SK-N-MC (cell line): ENCODE measurements around the gene BBLN.
"Not testable (repeated sequence)": the region's sequence is repeated elsewhere in the genome, so short reads cannot be mapped to it uniquely, and the experiment has no call there.

Experiments
- DNase-seq: peaks from one replicate; pipeline ENCODE4 v3.0.0-alpha.2; 2011; ENCODE audit warnings: low read depth, low spot score
- H3K27ac ChIP-seq: fragments of 200-600 bp; sonication (generic); 2 replicates; pipeline ENCODE4 v1.5.1; 2016; ENCODE audit warnings: mixed run types
- H3K36me3 ChIP-seq: fragments of 200-600 bp; sonication (generic); 2 replicates; pipeline ENCODE4 v1.6.1; 2017; ENCODE audit warnings: antibody characterized with exemption, low read length, mixed read lengths; ENCODE audit not compliant: insufficient read depth
- H3K4me3 ChIP-seq: fragments of 200-600 bp; sonication (generic); 2 replicates; pipeline ENCODE4 v1.5.1; 2016
- H3K9ac ChIP-seq: fragments of 200-600 bp; sonication (generic); 2 replicates; pipeline ENCODE4 v1.8.0; 2017; ENCODE audit warnings: mixed run types, mixed read lengths; ENCODE audit not compliant: insufficient read length
- H3K9me3 ChIP-seq: fragments of 200-600 bp; sonication (generic); 2 replicates; pipeline ENCODE4 v1.6.1; 2017; ENCODE audit warnings: low read depth, mild to moderate bottlenecking, antibody characterized with exemption, low read length, moderate library complexity, mixed read lengths
- EZH2 ChIP-seq: fragments of 200-600 bp; sonication (generic); IDR thresholded peaks from one replicate; pipeline ENCODE4 v1.6.1; 2017; ENCODE audit warnings: antibody characterized with exemption
- FOXP2 ChIP-seq: optimal IDR thresholded peaks from 2 replicates; pipeline ENCODE3; 2011; ENCODE audit warnings: mild to moderate bottlenecking, moderate library complexity; ENCODE audit not compliant: insufficient read depth; ENCODE audit errors: extremely low read length, control extremely low read depth
- POLR2AphosphoS5 ChIP-seq: IDR thresholded peaks from 2 replicates; pipeline ENCODE4 v1.6.1; 2012; ENCODE audit warnings: mild to moderate bottlenecking, low read depth, low read length, borderline replicate concordance

BBLN gene

GRCh38 chr9:128169492-128169891 is 9.4 kb downstream of the BBLN start:
- DNase-seq = no peak
- Histone ChIP-seq H3K9ac (no peak overlapping the region), H3K9me3 (no peaks in the 10 kb centered on the region), H3K4me3 (no peak overlapping the region), H3K36me3 (peaks cover 32% of the 10 kb centered on the region; the same call in 1 of the 2 replicates), H3K27ac (no peak overlapping the region)
- TF ChIP-seq FOXP2 = no peak
- TF ChIP-seq EZH2 = no peak
- no peak for TF ChIP-seq POLR2AphosphoS5

- no peak for DNase-seq
- no peaks in the 10 kb centered on the region for H3K9me3 ChIP-seq
- no peak overlapping the region for H3K9ac ChIP-seq
- no peak overlapping the region for H3K27ac ChIP-seq
- peaks cover 32% of the 10 kb centered on the region; the same call in 1 of the 2 replicates for H3K36me3 ChIP-seq
- no peak overlapping the region for H3K4me3 ChIP-seq
- no peak for TF ChIP-seq POLR2AphosphoS5
- TF ChIP-seq FOXP2 = no peak
- TF ChIP-seq EZH2 = no peak
These were observed 9.9 kb downstream of the BBLN start for GRCh38 chr9:128169925-128170324.

DNA sequence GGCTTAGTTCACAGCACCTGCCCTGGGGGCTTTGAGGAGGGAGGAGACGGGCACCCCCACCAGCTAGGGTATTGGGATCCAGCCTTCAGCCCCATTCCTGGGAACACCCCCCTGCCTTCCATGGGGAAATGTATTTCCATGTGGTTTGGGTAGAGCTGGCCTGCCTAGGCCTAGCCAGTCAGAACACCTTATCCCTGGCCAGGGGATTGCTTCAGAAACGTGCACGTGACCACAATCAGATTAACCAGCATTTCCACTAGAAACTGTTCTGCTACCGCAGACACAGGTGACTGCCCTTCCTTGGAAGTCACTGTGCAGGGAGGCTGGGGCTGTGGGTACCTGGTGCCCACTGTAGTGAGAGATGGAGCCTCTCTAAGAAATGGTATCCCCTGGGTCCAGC is 14.0 kb downstream of the BBLN start:
- Histone ChIP-seq H3K27ac (no peak overlapping the region), H3K9me3 (no peaks in the 10 kb centered on the region), H3K4me3 (no peak overlapping the region), H3K36me3 (peaks cover 40% of the 10 kb centered on the region; the same call in 1 of the 2 replicates), H3K9ac (no peak overlapping the region)
- TF ChIP-seq FOXP2 = no peak
- DNase-seq = no peak

GRCh38 chr9:128175102-128175563 is 15.1 kb downstream of the BBLN start:
- TF ChIP-seq EZH2 = no peak
- no peak for TF ChIP-seq FOXP2
- TF ChIP-seq POLR2AphosphoS5 = no peak
- no peak overlapping the region for H3K4me3 ChIP-seq
- no peak overlapping the region for H3K9ac ChIP-seq
- H3K27ac ChIP-seq = peak overlapping the region; percentile 59
- no peak for DNase-seq
- H3K9me3 ChIP-seq = no peaks in the 10 kb centered on the region
- H3K36me3 ChIP-seq = peaks cover 39% of the 10 kb centered on the region; the same call in 1 of the 2 replicates

DNA sequence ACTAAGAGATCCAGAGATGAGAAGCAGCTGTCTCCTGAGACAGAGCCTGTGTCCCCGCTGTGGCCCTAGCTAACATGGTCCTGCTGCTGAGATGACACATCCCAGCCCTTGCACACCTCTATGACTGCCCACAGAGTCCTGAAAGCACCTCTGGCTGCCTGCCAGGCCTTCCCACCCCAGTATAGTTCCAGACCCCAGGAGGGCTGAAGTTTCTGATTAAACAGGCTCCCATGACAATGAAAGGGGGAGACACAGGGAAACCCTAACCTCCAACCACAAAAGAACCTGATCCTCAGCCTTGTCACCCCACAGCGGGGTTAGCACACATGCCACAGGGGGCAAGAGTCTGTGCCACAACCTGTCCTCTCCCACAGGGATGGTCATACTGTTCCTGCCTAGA is 15.7 kb downstream of the BBLN start:
- H3K9me3 ChIP-seq = no peaks in the 10 kb centered on the region
- peaks cover 44% of the 10 kb centered on the region; the same call in 1 of the 2 replicates for H3K36me3 ChIP-seq
- DNase-seq = no peak
- TF ChIP-seq FOXP2 (no peak), POLR2AphosphoS5 (no peak), EZH2 (no peak)
- H3K27ac ChIP-seq = peak overlapping the region; percentile 59
- no peak overlapping the region for H3K4me3 ChIP-seq
- no peak overlapping the region for H3K9ac ChIP-seq

GRCh38 chr9:128178806-128179431 is 18.9 kb downstream of the BBLN start:
- Histone ChIP-seq H3K36me3 (peaks cover 55% of the 10 kb centered on the region), H3K4me3 (no peak overlapping the region), H3K9me3 (no peaks in the 10 kb centered on the region), H3K9ac (no peak overlapping the region), H3K27ac (no peak overlapping the region)
- no peak for DNase-seq
- no peak for TF ChIP-seq EZH2
- no peak for TF ChIP-seq FOXP2
- TF ChIP-seq POLR2AphosphoS5 = no peak

DNA sequence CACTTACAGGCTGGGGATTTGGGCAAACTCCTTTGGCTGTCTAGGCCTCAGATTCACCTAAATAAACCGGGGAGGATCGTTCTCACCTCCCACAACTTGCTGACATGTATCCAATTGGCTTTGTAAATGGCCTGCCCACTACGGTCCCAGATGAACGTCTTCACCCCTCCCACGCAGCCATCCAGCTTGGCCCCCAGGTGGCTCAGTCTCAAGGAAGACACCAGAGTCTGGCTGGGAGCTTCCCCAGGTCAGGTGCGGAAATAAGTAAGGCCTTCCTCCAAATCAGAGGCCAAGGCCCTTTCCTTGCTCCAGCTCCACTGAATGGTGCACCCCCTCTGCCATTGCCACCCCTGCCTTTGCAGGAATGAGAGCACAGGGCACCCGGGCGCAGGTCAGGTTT is 19.9 kb downstream of the BBLN start:
- peaks cover 54% of the 10 kb centered on the region for H3K36me3 ChIP-seq
- H3K4me3 ChIP-seq = no peak overlapping the region
- no peaks in the 10 kb centered on the region for H3K9me3 ChIP-seq
- no peak overlapping the region for H3K27ac ChIP-seq
- DNase-seq = no peak
- no peak overlapping the region for H3K9ac ChIP-seq
- TF ChIP-seq EZH2 = no peak
- TF ChIP-seq POLR2AphosphoS5 = no peak

- Histone ChIP-seq H3K9ac (no peak overlapping the region), H3K9me3 (no peaks in the 10 kb centered on the region), H3K36me3 (peaks cover 50% of the 10 kb centered on the region), H3K27ac (no peak overlapping the region), H3K4me3 (no peak overlapping the region)
- DNase-seq = no peak
- no peak for TF ChIP-seq EZH2
- no peak for TF ChIP-seq FOXP2
- TF ChIP-seq POLR2AphosphoS5 = no peak
These were observed 20.4 kb downstream of the BBLN start for GRCh38 chr9:128180447-128180846.

DNA sequence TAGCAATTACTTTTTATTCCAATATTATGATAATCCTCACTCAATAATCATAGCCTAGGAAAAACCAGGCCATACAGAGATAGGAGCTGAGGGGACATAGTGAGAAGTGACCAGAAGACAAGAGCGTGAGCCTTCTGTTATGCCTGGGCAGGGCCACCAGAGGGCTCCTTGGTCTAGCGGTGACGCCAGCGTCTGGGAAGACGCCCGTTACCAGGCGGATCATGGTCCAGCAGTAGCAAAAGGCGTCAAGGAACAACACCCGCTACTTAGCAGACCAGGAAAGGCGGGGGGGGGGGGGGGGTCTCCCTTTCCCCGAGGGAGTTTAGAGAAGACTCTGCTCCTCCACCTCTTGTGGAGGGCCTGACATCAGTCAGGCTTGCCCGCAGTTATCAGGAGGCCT is 21.4 kb downstream of the BBLN start:
- H3K9me3 ChIP-seq, H3K4me3 ChIP-seq, H3K27ac ChIP-seq, H3K9ac ChIP-seq, DNase-seq: not testable (repeated sequence)
- peaks cover 40% of the 10 kb centered on the region for H3K36me3 ChIP-seq
